Panc1 (cell line): ENCODE measurements around the gene STK24.
"Not testable (repeated sequence)": the region's sequence is repeated elsewhere in the genome, so short reads cannot be mapped to it uniquely, and the experiment has no call there.

Experiments used
- CTCF ChIP-seq: fragments of 450-650 bp; IDR thresholded peaks from 2 replicates; pipeline ENCODE4 v1.5.1; 2017; ENCODE audit warnings: mild to moderate bottlenecking
- POLR2AphosphoS5 ChIP-seq: IDR thresholded peaks from 2 replicates; pipeline ENCODE4 v1.6.1; 2012; ENCODE audit warnings: mild to moderate bottlenecking, low read depth, low read length, moderate library complexity
- REST ChIP-seq, 2 experiments: IDR thresholded peaks; 2 replicates each; pipeline ENCODE4 v1.6.1; 2011 to 2012; ENCODE audit warnings: low read depth in 2 of 2, control low read depth in 1 of 2, low read length in 1 of 2, mild to moderate bottlenecking in 1 of 2, moderate library complexity in 1 of 2; ENCODE audit not compliant: insufficient read depth in 1 of 2
- SIN3A ChIP-seq: IDR thresholded peaks from 2 replicates; pipeline ENCODE4 v1.6.1; 2012; ENCODE audit warnings: low read depth, mild to moderate bottlenecking, low read length, moderate library complexity, borderline replicate concordance; ENCODE audit not compliant: insufficient read depth
- TCF7L2 ChIP-seq: IDR thresholded peaks from 2 replicates; pipeline ENCODE4 v1.6.1; 2011; ENCODE audit warnings: mild to moderate bottlenecking, low read depth, low read length, inconsistent platforms

- TF ChIP-seq CTCF; TCF7L2; SIN3A; POLR2AphosphoS5; REST (IDR thresholded peaks at IDR 0.05; ENCODE audit: insufficient read depth in 1 of 2, low read depth in 2 of 2, low read length in 1 of 2): not testable (repeated sequence)
Observed at GRCh38 chr13:98589516-98589915, 12.6 kb upstream of the STK24 start.
